Measurements from ENCODE around the gene GRID2IP. TPM values are rescaled to one million over a fixed set of nuclear protein-coding genes. Genes with fewer than 3 reads are reported as not detected.
A peak's percentile ranks its signal among the peaks of the same experiment; 100 is the strongest.
"Not testable (repeated sequence)": the region's sequence is repeated elsewhere in the genome, so short reads cannot be mapped to it uniquely, and the experiment has no call there.

The GRID2IP gene
- total RNA-seq, 2 experiments from 2014 or later: 0.36 to 0.39 TPM

DNA sequence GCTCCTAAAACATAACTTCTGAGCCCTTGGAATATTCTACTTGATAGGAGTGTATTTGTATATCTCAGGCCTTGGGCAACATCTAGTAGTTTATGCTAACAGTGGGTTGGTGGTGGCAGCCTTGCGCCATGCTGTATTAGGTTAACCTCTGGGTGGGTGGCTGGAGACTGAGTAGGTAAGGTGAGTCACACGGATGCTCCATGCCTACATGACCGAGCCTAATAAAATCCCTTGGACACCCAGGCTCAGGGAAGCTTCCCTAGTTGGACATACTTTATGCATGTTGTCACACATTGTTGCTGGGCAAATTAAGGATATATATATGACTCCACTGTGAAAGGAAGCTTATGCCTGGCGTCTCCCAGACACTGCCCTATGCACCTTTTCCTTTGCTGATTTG lies 97.5 kb downstream of the GRID2IP start:
- H3K36me3 ChIP-seq (ENCODE audit: insufficient read depth, low read length): no peaks in the 10 kb centered on the region
- CTCF ChIA-PET: no interaction called here
- H3K4me3 ChIP-seq (ENCODE audit: low read length): no peak overlapping the region
- Mint-ChIP-seq H3K27ac (no peak overlapping the region), H3K27me3 (no peaks in the 10 kb centered on the region), H3K36me3 (ENCODE audit: low read depth) (no peaks in the 10 kb centered on the region), H3K9me3 (no peaks in the 10 kb centered on the region), H3K4me3 (peak overlapping the region; percentile 42), H3K4me1 (ENCODE audit: low read depth) (no peaks in the 10 kb centered on the region)
- H3K9me3 ChIP-seq (ENCODE audit: control insufficient read depth in 1 of 2, insufficient read depth in 1 of 2, low read length in 2 of 2): no peaks in the 10 kb centered on the region
- ATAC-seq (ENCODE audit: poor library complexity) (no peak), DNase-seq (no peak)
- POLR2A ChIA-PET: no interaction called here
- no peaks in the 10 kb centered on the region for H3K27me3 ChIP-seq (ENCODE audit: control insufficient read depth in 1 of 2, insufficient read depth in 2 of 2, low read length in 2 of 2)
- TF ChIP-seq, protein P1, sequence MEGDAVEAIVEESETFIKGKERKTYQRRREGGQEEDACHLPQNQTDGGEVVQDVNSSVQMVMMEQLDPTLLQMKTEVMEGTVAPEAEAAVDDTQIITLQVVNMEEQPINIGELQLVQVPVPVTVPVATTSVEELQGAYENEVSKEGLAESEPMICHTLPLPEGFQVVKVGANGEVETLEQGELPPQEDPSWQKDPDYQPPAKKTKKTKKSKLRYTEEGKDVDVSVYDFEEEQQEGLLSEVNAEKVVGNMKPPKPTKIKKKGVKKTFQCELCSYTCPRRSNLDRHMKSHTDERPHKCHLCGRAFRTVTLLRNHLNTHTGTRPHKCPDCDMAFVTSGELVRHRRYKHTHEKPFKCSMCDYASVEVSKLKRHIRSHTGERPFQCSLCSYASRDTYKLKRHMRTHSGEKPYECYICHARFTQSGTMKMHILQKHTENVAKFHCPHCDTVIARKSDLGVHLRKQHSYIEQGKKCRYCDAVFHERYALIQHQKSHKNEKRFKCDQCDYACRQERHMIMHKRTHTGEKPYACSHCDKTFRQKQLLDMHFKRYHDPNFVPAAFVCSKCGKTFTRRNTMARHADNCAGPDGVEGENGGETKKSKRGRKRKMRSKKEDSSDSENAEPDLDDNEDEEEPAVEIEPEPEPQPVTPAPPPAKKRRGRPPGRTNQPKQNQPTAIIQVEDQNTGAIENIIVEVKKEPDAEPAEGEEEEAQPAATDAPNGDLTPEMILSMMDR (IDR thresholded peaks at IDR 0.05): no peak
- H3K4me1 ChIP-seq (ENCODE audit: insufficient read depth, low read length): peaks cover 5% of the 10 kb centered on the region
- no peak overlapping the region for H3K27ac ChIP-seq (ENCODE audit: low read depth in 1 of 2, low read length in 2 of 2)
- intact Hi-C loops (cut with DNase I, micrococcal nuclease): loop anchor here in 1 of 2 experiments (2.0 kb wide), 1 partner anchor 27 kb away; no protein-coding TSS in a partner anchor

DNA sequence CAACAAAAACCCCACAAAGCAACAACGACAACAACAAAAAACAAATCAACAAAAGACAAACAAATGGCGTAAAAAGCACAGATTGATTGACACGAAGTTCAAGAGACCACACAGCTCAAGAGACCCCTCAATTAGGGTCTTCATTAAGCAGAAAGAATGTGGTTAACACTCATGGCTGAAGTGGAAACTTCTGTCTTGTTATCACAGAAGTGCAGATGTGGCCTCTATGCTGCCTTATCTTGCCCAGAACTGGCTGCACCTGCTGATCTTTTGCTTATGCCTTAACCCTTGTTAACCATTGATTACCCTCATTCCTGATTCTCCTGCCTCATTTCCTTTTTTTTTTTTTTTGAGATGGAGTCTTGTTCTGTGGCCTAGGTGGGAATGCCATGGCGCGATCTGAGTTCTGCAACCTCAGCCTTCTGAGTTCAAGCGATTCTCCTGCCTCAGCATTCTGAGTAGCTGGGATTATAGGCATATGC lies 100.0 kb downstream of the GRID2IP start:
- H3K4me3 Mint-ChIP-seq: peak overlapping the region; percentile 60
- ATAC-seq (ENCODE audit: poor library complexity): no peak
- no peaks in the 10 kb centered on the region for H3K9me3 ChIP-seq (ENCODE audit: control insufficient read depth in 1 of 2, insufficient read depth in 1 of 2, low read length in 2 of 2)
- TF ChIP-seq, protein P1 (IDR thresholded peaks at IDR 0.05): no peak
- H3K27me3 ChIP-seq (ENCODE audit: control insufficient read depth in 1 of 2, insufficient read depth in 2 of 2, low read length in 2 of 2): no peaks in the 10 kb centered on the region
- ChIA-PET POLR2A (no interaction called here), CTCF (no interaction called here)
- no peak overlapping the region for H3K27ac ChIP-seq (ENCODE audit: low read depth in 1 of 2, low read length in 2 of 2)
- no peak overlapping the region for H3K27ac Mint-ChIP-seq
- H3K36me3 ChIP-seq (ENCODE audit: insufficient read depth, low read length): no peaks in the 10 kb centered on the region
- no peak for DNase-seq
- H3K4me1 ChIP-seq (ENCODE audit: insufficient read depth, low read length): peaks cover 25% of the 10 kb centered on the region
- H3K4me1 Mint-ChIP-seq (ENCODE audit: low read depth): peaks cover 18% of the 10 kb centered on the region
- no peaks in the 10 kb centered on the region for H3K9me3 Mint-ChIP-seq
- H3K36me3 Mint-ChIP-seq (ENCODE audit: low read depth): peaks cover 16% of the 10 kb centered on the region
- intact Hi-C loops (cut with DNase I, micrococcal nuclease): no loop called here
- H3K4me3 ChIP-seq (ENCODE audit: low read length): no peak overlapping the region
- H3K27me3 Mint-ChIP-seq: no peaks in the 10 kb centered on the region

DNA sequence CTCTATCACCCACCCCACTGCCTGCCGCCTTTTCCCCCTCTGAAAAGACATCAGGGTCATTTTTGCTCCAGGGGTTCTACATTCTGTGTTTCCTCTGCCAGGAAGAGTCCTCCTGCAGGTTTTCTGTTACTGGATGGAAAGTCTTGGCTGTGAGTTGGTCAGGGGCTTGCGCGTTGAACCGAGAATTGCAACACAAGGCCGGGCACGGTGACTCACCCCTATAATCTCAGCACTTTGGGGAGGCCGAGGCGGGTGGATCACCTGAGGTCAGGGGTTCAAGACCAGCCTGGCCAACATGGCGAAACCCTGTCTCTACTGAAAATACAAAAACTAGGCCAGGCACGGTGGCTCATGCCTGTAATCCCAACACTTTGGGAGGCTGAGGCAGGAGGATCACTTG lies 100.7 kb downstream of the GRID2IP start:
- DNase-seq; POLR2A ChIA-PET; H3K9me3 Mint-ChIP-seq; H3K36me3 ChIP-seq (ENCODE audit: insufficient read depth, low read length); H3K27me3 ChIP-seq (ENCODE audit: control insufficient read depth in 1 of 2, insufficient read depth in 2 of 2, low read length in 2 of 2); H3K4me3 Mint-ChIP-seq; H3K9me3 ChIP-seq (ENCODE audit: control insufficient read depth in 1 of 2, insufficient read depth in 1 of 2, low read length in 2 of 2); H3K27me3 Mint-ChIP-seq; H3K27ac ChIP-seq (ENCODE audit: low read depth in 1 of 2, low read length in 2 of 2); H3K4me3 ChIP-seq (ENCODE audit: low read length); H3K27ac Mint-ChIP-seq; intact Hi-C loops (cut with DNase I, micrococcal nuclease); ATAC-seq (ENCODE audit: poor library complexity); CTCF ChIA-PET: not testable (repeated sequence)
- H3K4me1 ChIP-seq (ENCODE audit: insufficient read depth, low read length): peaks cover 30% of the 10 kb centered on the region
- peaks cover 22% of the 10 kb centered on the region for H3K4me1 Mint-ChIP-seq (ENCODE audit: low read depth)
- H3K36me3 Mint-ChIP-seq (ENCODE audit: low read depth): peaks cover 19% of the 10 kb centered on the region

DNA sequence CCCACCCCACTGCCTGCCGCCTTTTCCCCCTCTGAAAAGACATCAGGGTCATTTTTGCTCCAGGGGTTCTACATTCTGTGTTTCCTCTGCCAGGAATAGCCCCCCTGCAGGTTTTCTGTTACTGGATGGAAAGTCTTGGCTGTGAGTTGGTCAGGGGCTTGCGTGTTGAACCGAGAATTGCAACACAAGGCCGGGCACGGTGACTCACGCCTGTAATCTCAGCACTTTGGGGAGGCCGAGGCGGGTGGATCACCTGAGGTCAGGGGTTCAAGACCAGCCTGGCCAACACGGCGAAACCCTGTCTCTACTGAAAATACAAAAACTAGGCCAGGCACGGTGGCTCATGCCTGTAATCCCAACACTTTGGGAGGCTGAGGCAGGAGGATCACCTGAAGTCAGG lies 101.4 kb downstream of the GRID2IP start:
- H3K27me3 Mint-ChIP-seq; H3K27ac Mint-ChIP-seq; ATAC-seq (ENCODE audit: poor library complexity); H3K27me3 ChIP-seq (ENCODE audit: control insufficient read depth in 1 of 2, insufficient read depth in 2 of 2, low read length in 2 of 2); POLR2A ChIA-PET; H3K4me3 ChIP-seq (ENCODE audit: low read length); H3K27ac ChIP-seq (ENCODE audit: low read depth in 1 of 2, low read length in 2 of 2); H3K9me3 Mint-ChIP-seq; CTCF ChIA-PET; H3K9me3 ChIP-seq (ENCODE audit: control insufficient read depth in 1 of 2, insufficient read depth in 1 of 2, low read length in 2 of 2): not testable (repeated sequence)
- Mint-ChIP-seq H3K36me3 (ENCODE audit: low read depth) (peaks cover 27% of the 10 kb centered on the region), H3K4me3 (peak overlapping the region; percentile 45), H3K4me1 (ENCODE audit: low read depth) (peaks cover 29% of the 10 kb centered on the region)
- intact Hi-C loops (cut with DNase I, micrococcal nuclease): loop anchor here in 1 of 2 experiments (5.0 kb wide), 2 partner anchors 178 to 1758 kb away; partner anchors contain the start of gene CYTH3
- Histone ChIP-seq H3K36me3 (ENCODE audit: insufficient read depth, low read length) (peaks cover 11% of the 10 kb centered on the region), H3K4me1 (ENCODE audit: insufficient read depth, low read length) (peaks cover 33% of the 10 kb centered on the region)
- peak in 2 of 14 experiments; percentile 31 to 36 for DNase-seq

Measured in CD4-positive, alpha-beta T cell (primary cell).